Dendritic cell treated with granulocyte-macrophage colony-stimulating factor and Interleukin-4, amounts not matched to agents 40 ng/mL and 50 ng/mL, for 4 days (primary cell): ENCODE measurements around the gene ANO1.

Source experiments
- H3K27ac Mint-ChIP-seq: one replicate; pipeline ENCODE4 v1.8.0; 2022; ENCODE audit warnings: mild to moderate bottlenecking, mixed read lengths
- H3K27me3 Mint-ChIP-seq: one replicate; pipeline ENCODE4 v1.8.0; 2022; ENCODE audit warnings: mild to moderate bottlenecking, mixed read lengths
- H3K36me3 Mint-ChIP-seq: one replicate; pipeline ENCODE4 v1.8.0; 2022; ENCODE audit warnings: low read depth, mixed read lengths
- H3K4me1 Mint-ChIP-seq: one replicate; pipeline ENCODE4 v1.8.0; 2022; ENCODE audit warnings: low read depth, mixed read lengths
- H3K4me3 Mint-ChIP-seq: one replicate; pipeline ENCODE4 v1.8.0; 2022; ENCODE audit warnings: mild to moderate bottlenecking, moderate library complexity, mixed read lengths
- H3K9me3 Mint-ChIP-seq: one replicate; pipeline ENCODE4 v1.8.0; 2022; ENCODE audit warnings: mixed read lengths
- intact Hi-C: fragments of 100-400 bp; cut with micrococcal nuclease; formaldehyde crosslinking; loops from one replicate; pipeline ENCODE4 v1.15.0; 2022

Gene ANO1

GRCh38 chr11:70183032-70183431, 104.9 kb downstream of the ANO1 start:
- intact Hi-C loops: no loop called here
- Mint-ChIP-seq H3K4me1 (no peaks in the 10 kb centered on the region), H3K36me3 (no peaks in the 10 kb centered on the region), H3K27me3 (peaks cover 3% of the 10 kb centered on the region), H3K9me3 (no peaks in the 10 kb centered on the region), H3K4me3 (no peak overlapping the region), H3K27ac (no peak overlapping the region)

- H3K9me3 Mint-ChIP-seq: no peaks in the 10 kb centered on the region
- no peak overlapping the region for H3K4me3 Mint-ChIP-seq
- H3K36me3 Mint-ChIP-seq: no peaks in the 10 kb centered on the region
- intact Hi-C loops: no loop called here
- peaks cover 4% of the 10 kb centered on the region for H3K27me3 Mint-ChIP-seq
- no peaks in the 10 kb centered on the region for H3K4me1 Mint-ChIP-seq
- no peak overlapping the region for H3K27ac Mint-ChIP-seq
Measured at GRCh38 chr11:70183483-70184176, 105.5 kb downstream of the ANO1 start.

GRCh38 chr11:70184396-70184795, 106.3 kb downstream of the ANO1 start:
- H3K27ac Mint-ChIP-seq: no peak overlapping the region
- no peaks in the 10 kb centered on the region for H3K9me3 Mint-ChIP-seq
- no peaks in the 10 kb centered on the region for H3K4me1 Mint-ChIP-seq
- H3K36me3 Mint-ChIP-seq: no peaks in the 10 kb centered on the region
- intact Hi-C loops: no loop called here
- H3K27me3 Mint-ChIP-seq: peaks cover 5% of the 10 kb centered on the region
- no peak overlapping the region for H3K4me3 Mint-ChIP-seq

- Mint-ChIP-seq H3K36me3 (no peaks in the 10 kb centered on the region), H3K4me3 (no peak overlapping the region), H3K4me1 (no peaks in the 10 kb centered on the region), H3K9me3 (no peaks in the 10 kb centered on the region), H3K27me3 (peaks cover 6% of the 10 kb centered on the region), H3K27ac (no peak overlapping the region)
- intact Hi-C loops: no loop called here
Measured at GRCh38 chr11:70185348-70186055, 107.4 kb downstream of the ANO1 start.

GRCh38 chr11:70186420-70186819, 108.3 kb downstream of the ANO1 start:
- intact Hi-C loops: no loop called here
- Mint-ChIP-seq H3K27me3 (peaks cover 8% of the 10 kb centered on the region), H3K9me3 (no peaks in the 10 kb centered on the region), H3K36me3 (no peaks in the 10 kb centered on the region), H3K4me1 (peaks cover 2% of the 10 kb centered on the region), H3K27ac (no peak overlapping the region), H3K4me3 (no peak overlapping the region)

- Mint-ChIP-seq H3K4me3 (no peak overlapping the region), H3K27me3 (peaks cover 10% of the 10 kb centered on the region), H3K9me3 (no peaks in the 10 kb centered on the region), H3K4me1 (peaks cover 4% of the 10 kb centered on the region), H3K36me3 (no peaks in the 10 kb centered on the region), H3K27ac (no peak overlapping the region)
- intact Hi-C loops: no loop called here
Measured at GRCh38 chr11:70186936-70187335, 108.8 kb downstream of the ANO1 start.

GRCh38 chr11:70187771-70188170, 109.7 kb downstream of the ANO1 start:
- intact Hi-C loops: no loop called here
- Mint-ChIP-seq H3K4me3 (no peak overlapping the region), H3K27me3 (peaks cover 12% of the 10 kb centered on the region)

GRCh38 chr11:70189622-70190021, 111.5 kb downstream of the ANO1 start:
- Mint-ChIP-seq H3K9me3 (no peaks in the 10 kb centered on the region), H3K4me1 (peaks cover 4% of the 10 kb centered on the region), H3K36me3 (no peaks in the 10 kb centered on the region), H3K4me3 (no peak overlapping the region), H3K27ac (no peak overlapping the region), H3K27me3 (peaks cover 13% of the 10 kb centered on the region)
- intact Hi-C loops: loop anchor here (10.0 kb wide), 1 partner anchor 505 kb away; no protein-coding TSS in a partner anchor

More at GRCh38 chr11:70187771-70188170, 109.7 kb downstream of the ANO1 start:
- peaks cover 4% of the 10 kb centered on the region for H3K4me1 Mint-ChIP-seq
- H3K36me3 Mint-ChIP-seq: no peaks in the 10 kb centered on the region
- H3K27ac Mint-ChIP-seq: no peak overlapping the region
- H3K9me3 Mint-ChIP-seq: no peaks in the 10 kb centered on the region

- H3K9me3 Mint-ChIP-seq: no peaks in the 10 kb centered on the region
- H3K27ac Mint-ChIP-seq: no peak overlapping the region
- no peak overlapping the region for H3K4me3 Mint-ChIP-seq
- peaks cover 4% of the 10 kb centered on the region for H3K4me1 Mint-ChIP-seq
- intact Hi-C loops: loop anchor here (10.0 kb wide), 1 partner anchor 507 kb away; no protein-coding TSS in a partner anchor
- H3K36me3 Mint-ChIP-seq: no peaks in the 10 kb centered on the region
- H3K27me3 Mint-ChIP-seq: peaks cover 13% of the 10 kb centered on the region
Measured at GRCh38 chr11:70191495-70192140, 113.5 kb downstream of the ANO1 start.

GRCh38 chr11:70192666-70193410, 114.7 kb downstream of the ANO1 start:
- Mint-ChIP-seq H3K27ac (no peak overlapping the region), H3K27me3 (peaks cover 16% of the 10 kb centered on the region), H3K4me3 (no peak overlapping the region), H3K36me3 (no peaks in the 10 kb centered on the region), H3K4me1 (peaks cover 4% of the 10 kb centered on the region), H3K9me3 (no peaks in the 10 kb centered on the region)
- intact Hi-C loops: loop anchor here (10.0 kb wide), 1 partner anchor 508 kb away; no protein-coding TSS in a partner anchor

- Mint-ChIP-seq H3K9me3 (no peaks in the 10 kb centered on the region), H3K27ac (no peak overlapping the region), H3K4me1 (peaks cover 4% of the 10 kb centered on the region), H3K36me3 (no peaks in the 10 kb centered on the region), H3K4me3 (no peak overlapping the region), H3K27me3 (peaks cover 19% of the 10 kb centered on the region)
- intact Hi-C loops: loop anchor here (10.0 kb wide), 1 partner anchor 509 kb away; no protein-coding TSS in a partner anchor
Measured at GRCh38 chr11:70193411-70194292, 115.5 kb downstream of the ANO1 start.

GRCh38 chr11:70194792-70195791, 117.0 kb downstream of the ANO1 start:
- Mint-ChIP-seq H3K4me3 (no peak overlapping the region), H3K4me1 (peaks cover 4% of the 10 kb centered on the region), H3K9me3 (no peaks in the 10 kb centered on the region), H3K27me3 (peaks cover 26% of the 10 kb centered on the region), H3K27ac (no peak overlapping the region), H3K36me3 (no peaks in the 10 kb centered on the region)
- intact Hi-C loops: loop anchor here (5.0 to 10.0 kb wide), 2 partner anchors 510 to 1257 kb away; partner anchors contain the start of gene NADSYN1
